GM23338 (cell line): ENCODE measurements around the gene TMEM273.

ENCODE experiments used
- CREB1 ChIP-seq: fragments of 250-450 bp; sonication (Bioruptor Pico); IDR thresholded peaks from 2 replicates; pipeline ENCODE4 v1.5.0; 2020; ENCODE audit warnings: low read depth, mild to moderate bottlenecking, moderate library complexity
- EZH2 ChIP-seq: fragments of 200-600 bp; sonication (generic); IDR thresholded peaks from one replicate; pipeline ENCODE4 v1.8.0; 2017; ENCODE audit warnings: antibody characterized with exemption, mild to moderate bottlenecking, low read depth; ENCODE audit not compliant: unreplicated experiment
- EZH2phosphoT487 ChIP-seq: fragments of 200-600 bp; sonication (generic); IDR thresholded peaks from one replicate; pipeline ENCODE4 v1.8.1; 2018; ENCODE audit warnings: antibody characterized with exemption; ENCODE audit not compliant: unreplicated experiment
- POLR2AphosphoS5 ChIP-seq: IDR thresholded peaks from 2 replicates; pipeline ENCODE4 v1.6.1; 2016; ENCODE audit warnings: antibody characterized with exemption, low read depth
- REST ChIP-seq: IDR thresholded peaks from one replicate; pipeline ENCODE4 v1.6.1; 2018; ENCODE audit warnings: antibody characterized with exemption; ENCODE audit not compliant: unreplicated experiment
- TF ChIP-seq, protein P1 (sequence below), 2 experiments: fragments of 200-600 bp in 1 of 2; sonication (generic) in 1 of 2; conservative IDR thresholded peaks; 2 replicates each; pipeline versions ENCODE4 v1.5.1 to v1.6.1; 2016 to 2017; ENCODE audit warnings: antibody characterized with exemption in 2 of 2, low read depth in 2 of 2, mild to moderate bottlenecking in 2 of 2, moderate library complexity in 1 of 2
- TF ChIP-seq, protein P2 (sequence below): IDR thresholded peaks from 2 replicates; pipeline ENCODE4 v1.6.1; 2016; ENCODE audit warnings: antibody characterized with exemption

GRCh38 chr10:49220031-49220430 is 31.8 kb upstream of the TMEM273 start:
- TF ChIP-seq POLR2AphosphoS5 (no peak), REST (no peak), EZH2 (no peak), EZH2phosphoT487 (no peak), CREB1 (no peak)
- TF ChIP-seq, protein P1, sequence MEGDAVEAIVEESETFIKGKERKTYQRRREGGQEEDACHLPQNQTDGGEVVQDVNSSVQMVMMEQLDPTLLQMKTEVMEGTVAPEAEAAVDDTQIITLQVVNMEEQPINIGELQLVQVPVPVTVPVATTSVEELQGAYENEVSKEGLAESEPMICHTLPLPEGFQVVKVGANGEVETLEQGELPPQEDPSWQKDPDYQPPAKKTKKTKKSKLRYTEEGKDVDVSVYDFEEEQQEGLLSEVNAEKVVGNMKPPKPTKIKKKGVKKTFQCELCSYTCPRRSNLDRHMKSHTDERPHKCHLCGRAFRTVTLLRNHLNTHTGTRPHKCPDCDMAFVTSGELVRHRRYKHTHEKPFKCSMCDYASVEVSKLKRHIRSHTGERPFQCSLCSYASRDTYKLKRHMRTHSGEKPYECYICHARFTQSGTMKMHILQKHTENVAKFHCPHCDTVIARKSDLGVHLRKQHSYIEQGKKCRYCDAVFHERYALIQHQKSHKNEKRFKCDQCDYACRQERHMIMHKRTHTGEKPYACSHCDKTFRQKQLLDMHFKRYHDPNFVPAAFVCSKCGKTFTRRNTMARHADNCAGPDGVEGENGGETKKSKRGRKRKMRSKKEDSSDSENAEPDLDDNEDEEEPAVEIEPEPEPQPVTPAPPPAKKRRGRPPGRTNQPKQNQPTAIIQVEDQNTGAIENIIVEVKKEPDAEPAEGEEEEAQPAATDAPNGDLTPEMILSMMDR (conservative IDR thresholded peaks at IDR 0.05; ENCODE audit: low read depth in 2 of 2) = no peak
- TF ChIP-seq, protein P2, sequence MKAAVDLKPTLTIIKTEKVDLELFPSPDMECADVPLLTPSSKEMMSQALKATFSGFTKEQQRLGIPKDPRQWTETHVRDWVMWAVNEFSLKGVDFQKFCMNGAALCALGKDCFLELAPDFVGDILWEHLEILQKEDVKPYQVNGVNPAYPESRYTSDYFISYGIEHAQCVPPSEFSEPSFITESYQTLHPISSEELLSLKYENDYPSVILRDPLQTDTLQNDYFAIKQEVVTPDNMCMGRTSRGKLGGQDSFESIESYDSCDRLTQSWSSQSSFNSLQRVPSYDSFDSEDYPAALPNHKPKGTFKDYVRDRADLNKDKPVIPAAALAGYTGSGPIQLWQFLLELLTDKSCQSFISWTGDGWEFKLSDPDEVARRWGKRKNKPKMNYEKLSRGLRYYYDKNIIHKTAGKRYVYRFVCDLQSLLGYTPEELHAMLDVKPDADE = no peak
